ENCODE data around the gene TRNT1.

Gene TRNT1

GRCh38 chr3:3113042-3113709 lies 13.6 kb upstream of the TRNT1 start:
- no peak for DNase-seq

- DNase-seq, result no peak
Measured at GRCh38 chr3:3117651-3118050, 9.1 kb upstream of the TRNT1 start.

GRCh38 chr3:3119393-3119851 lies 7.3 kb upstream of the TRNT1 start:
- DNase-seq, result no peak

- no peak for DNase-seq
Measured at GRCh38 chr3:3125977-3126376, 763 bp upstream of the TRNT1 start.

GRCh38 chr3:3127432-3128010 lies 781 bp downstream of the TRNT1 start:
- peak; percentile 54 for DNase-seq

GRCh38 chr3:3129579-3129978 lies 2.8 kb downstream of the TRNT1 start:
- no peak for DNase-seq

GRCh38 chr3:3133500-3133899 lies 6.8 kb downstream of the TRNT1 start:
- no peak for DNase-seq

GRCh38 chr3:3134750-3135448 lies 8.2 kb downstream of the TRNT1 start:
- DNase-seq, result no peak

- DNase-seq, result no peak
Measured at GRCh38 chr3:3137526-3137925, 10.8 kb downstream of the TRNT1 start.

GRCh38 chr3:3141939-3142338 lies 15.2 kb downstream of the TRNT1 start:
- no peak for DNase-seq

- DNase-seq, result no peak
Measured at GRCh38 chr3:3145831-3146230, 19.1 kb downstream of the TRNT1 start.

GRCh38 chr3:3149560-3149959 lies 22.8 kb downstream of the TRNT1 start:
- no peak for DNase-seq

GRCh38 chr3:3151513-3151912 lies 24.8 kb downstream of the TRNT1 start:
- no peak for DNase-seq

- DNase-seq, result no peak
Measured at GRCh38 chr3:3154879-3155610, 28.3 kb downstream of the TRNT1 start.

- DNase-seq, result no peak
Measured at GRCh38 chr3:3157484-3157883, 30.7 kb downstream of the TRNT1 start.

GRCh38 chr3:3160826-3161225 lies 34.1 kb downstream of the TRNT1 start:
- DNase-seq, result no peak

- DNase-seq, result no peak
Measured at GRCh38 chr3:3165241-3165640, 38.5 kb downstream of the TRNT1 start.

- no peak for DNase-seq
Measured at GRCh38 chr3:3165650-3166049, 38.9 kb downstream of the TRNT1 start.

GRCh38 chr3:3170998-3171397 lies 44.3 kb downstream of the TRNT1 start:
- DNase-seq, result peak; percentile 61

GRCh38 chr3:3172627-3173026 lies 45.9 kb downstream of the TRNT1 start:
- no peak for DNase-seq

- no peak for DNase-seq
Measured at GRCh38 chr3:3177861-3178497, 51.2 kb downstream of the TRNT1 start.

GRCh38 chr3:3178498-3179328 lies 52.0 kb downstream of the TRNT1 start:
- peak; percentile 20 for DNase-seq
